GM19463 (cell line): Measurements from ENCODE around the gene COX4I2.
"Not testable (repeated sequence)": the region's sequence is repeated elsewhere in the genome, so short reads cannot be mapped to it uniquely, and the experiment has no call there.

ENCODE experiments used
- ATAC-seq: cut with Tn5 transposase; IDR thresholded peaks from one replicate; pipeline ENCODE4 v1.9.1; 2021; ENCODE audit warnings: mild to moderate bottlenecking, moderate library complexity; ENCODE audit not compliant: unreplicated experiment

Gene COX4I2

GRCh38 chr20:31637660-31638059 is at the start of gene COX4I2:
TSS of gene COX4I2 (plus strand) at chr20:31637912. CDS start at chr20:31639018, 1,106 bp downstream.
- ATAC-seq: no peak

GRCh38 chr20:31590717-31591225 is 46.9 kb upstream of the COX4I2 start:
- no peak for ATAC-seq

- ATAC-seq: no peak
Observed at GRCh38 chr20:31593221-31594001, 44.3 kb upstream of the COX4I2 start.

DNA sequence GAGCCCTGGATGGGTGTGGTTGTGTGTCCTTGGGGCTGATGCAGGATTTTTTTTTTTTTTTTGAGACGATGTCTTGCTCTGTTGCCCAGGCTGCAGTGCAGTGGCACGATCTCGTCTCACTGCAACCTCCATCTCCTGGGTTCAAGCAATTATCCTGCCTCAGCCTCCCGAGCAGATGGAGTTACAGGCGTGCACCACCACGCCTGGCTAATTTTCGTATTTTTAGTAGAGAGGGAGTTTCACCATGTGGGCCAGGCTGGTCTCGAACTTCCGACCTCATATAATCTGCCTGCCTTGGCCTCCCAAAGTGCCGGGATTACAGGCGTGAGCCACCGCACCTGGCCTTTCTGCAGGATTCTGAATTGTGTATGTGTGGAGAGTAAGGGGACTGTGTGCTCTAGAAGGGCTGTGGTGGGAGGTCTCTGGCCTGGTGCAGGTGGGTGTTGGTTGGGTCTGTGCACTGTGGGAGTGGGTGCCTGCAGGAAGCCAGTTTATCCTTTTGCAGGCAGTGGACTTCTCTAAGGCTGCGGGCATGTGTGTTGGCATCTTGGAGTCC is 43.6 kb upstream of the COX4I2 start:
- no peak for ATAC-seq

DNA sequence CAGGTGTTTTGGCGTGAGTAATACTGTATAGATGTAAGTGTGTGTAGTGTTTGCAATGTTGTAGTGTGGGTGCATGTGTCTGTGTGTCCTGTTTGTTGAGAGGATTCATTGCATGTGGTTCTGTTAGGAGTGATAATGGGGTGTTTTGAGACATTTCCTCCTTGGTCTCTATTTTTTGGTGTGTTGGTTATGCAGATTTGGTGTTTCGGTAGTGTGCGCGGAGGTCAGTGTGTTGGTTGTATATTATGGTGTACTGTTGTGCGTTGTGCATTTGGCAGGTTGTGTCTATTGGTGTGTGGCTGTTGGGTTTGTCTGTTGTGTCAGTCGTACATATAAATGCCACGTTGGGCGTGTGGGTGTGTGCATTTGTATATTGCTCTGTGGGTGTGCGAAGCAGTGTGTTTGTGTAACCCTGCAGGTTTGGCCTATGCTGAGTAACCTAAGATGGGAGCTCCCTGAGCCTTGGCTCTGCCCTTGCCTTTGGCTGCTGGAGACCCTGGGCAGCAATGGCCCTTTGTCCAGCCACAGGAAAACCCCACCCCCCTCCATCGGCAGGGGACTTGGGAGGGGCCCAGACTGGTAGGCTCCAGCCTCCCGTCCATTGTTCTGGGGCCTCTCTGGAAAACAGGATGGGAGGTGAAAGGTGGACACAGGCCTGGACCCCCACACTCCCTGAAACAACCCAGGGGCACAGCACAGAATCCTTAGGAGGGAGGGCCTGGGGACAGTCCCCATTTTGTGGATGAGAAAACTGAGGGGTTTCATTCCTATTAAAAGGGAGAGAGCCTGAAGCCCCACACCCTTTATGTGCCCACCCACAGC is 42.9 kb upstream of the COX4I2 start:
- ATAC-seq: no peak

- no peak for ATAC-seq
Observed at GRCh38 chr20:31595380-31595653, 42.4 kb upstream of the COX4I2 start.

- ATAC-seq: no peak
Observed at GRCh38 chr20:31595654-31596411, 41.9 kb upstream of the COX4I2 start.

DNA sequence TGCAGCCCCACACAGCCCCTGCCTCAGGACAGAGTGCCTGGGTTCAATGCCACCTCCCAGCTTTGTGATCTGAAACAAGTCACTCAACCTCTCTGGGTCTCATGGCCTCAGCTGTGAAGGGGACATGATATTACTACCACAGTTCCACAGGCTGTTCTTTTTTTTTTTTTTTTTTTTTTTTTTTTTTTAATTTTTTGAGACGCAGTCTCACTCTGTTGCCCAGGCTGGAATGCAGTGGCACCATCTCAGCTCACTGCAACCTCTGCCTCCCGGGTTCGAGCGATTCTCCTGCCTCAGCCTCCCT is 41.3 kb upstream of the COX4I2 start:
- ATAC-seq: not testable (repeated sequence)

GRCh38 chr20:31596831-31597480 is 40.8 kb upstream of the COX4I2 start:
- no peak for ATAC-seq

GRCh38 chr20:31597481-31597855 is 40.2 kb upstream of the COX4I2 start:
- ATAC-seq: no peak

DNA sequence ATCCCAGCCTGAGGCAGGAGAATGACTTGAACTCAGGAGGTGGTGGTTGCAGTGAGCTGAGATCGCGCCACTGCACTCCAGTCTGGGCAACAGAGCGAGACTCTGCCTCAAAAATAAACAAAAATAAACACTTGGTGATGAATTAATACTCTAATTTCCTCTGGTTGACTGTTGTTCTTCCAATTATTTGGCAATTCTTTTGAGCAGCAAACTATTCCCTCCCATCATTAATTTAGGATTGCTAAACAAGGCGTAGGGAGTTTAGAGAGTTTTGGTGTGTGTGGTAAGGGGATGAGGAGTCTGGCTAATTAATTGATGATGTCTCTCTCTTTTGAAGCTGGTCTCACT is 35.3 kb upstream of the COX4I2 start:
- no peak for ATAC-seq

DNA sequence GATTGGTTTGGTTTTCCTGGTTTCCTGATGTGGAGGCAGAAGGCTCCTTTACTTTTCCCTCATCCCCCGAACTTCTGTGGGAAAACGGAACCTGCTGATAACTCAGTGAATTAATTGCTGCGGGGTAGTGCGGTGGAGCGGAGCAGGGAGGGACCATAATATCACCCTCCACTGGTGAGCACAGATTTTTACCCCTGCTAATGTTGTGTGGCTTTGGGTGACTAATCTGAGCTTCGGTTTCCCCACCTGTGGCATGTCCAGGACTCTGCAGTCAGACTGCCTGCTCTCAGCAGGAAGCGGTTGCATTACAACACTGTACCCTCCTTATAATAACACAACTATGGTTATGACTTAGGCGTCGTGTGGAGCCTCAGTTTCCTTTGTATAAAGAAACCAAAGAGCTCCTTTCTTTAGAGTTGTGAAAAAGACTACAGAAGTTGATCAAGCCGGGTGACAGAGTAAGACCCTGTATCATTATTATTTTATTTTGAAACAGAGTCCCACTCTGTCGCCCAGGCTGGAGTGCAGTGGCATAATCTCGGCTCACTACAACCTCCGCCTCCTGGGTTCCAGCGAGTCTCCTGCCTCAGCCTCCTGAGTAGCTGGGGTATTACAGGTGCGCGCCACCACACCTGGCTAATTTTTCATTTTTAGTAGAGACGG is 34.8 kb upstream of the COX4I2 start:
- ATAC-seq: peak; percentile 45

DNA sequence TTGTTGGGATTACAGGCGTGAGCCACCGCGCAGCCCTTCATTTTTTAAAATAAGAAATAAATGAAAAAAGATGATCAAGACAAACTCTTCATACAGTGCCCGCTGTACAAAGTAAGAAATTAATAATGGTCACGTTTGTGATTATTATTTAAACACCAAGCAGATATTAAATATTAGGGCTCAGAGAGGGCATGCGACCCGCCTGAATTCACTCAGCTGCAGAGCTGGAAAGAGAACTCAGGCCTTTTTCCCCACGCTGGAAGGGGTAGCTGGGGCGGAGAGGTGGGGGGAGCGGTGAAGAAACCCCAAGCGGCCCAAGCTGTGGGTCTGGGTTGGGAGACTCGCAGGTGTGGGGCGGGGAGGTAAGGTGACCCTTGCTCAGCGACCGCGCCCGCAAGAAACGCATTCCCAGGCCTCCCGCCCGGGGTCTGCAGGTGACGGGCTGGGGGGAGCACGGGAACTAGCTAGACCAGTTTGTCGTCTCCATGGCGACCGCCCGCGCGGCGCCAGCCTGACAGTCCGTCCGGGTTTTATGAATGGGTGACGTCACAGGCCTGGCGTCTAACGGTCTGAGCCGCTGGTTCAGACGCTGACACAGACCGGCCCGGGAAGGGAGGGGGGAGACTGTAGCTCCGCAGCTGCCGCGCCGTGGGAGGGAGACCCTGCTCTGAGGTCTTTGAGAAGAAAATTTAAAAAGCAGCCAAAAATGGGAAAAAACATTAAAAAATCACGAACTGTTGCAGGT is 33.7 kb upstream of the COX4I2 start:
- ATAC-seq: peak; percentile 39

GRCh38 chr20:31604567-31605030 is 33.1 kb upstream of the COX4I2 start:
- no peak for ATAC-seq

GRCh38 chr20:31605031-31605901 is 32.4 kb upstream of the COX4I2 start, which contains the start of gene ID1:
TSS of gene ID1 (plus strand) at chr20:31605289. CDS start at chr20:31605388, 99 bp downstream.
- ATAC-seq: peak; percentile 92

DNA sequence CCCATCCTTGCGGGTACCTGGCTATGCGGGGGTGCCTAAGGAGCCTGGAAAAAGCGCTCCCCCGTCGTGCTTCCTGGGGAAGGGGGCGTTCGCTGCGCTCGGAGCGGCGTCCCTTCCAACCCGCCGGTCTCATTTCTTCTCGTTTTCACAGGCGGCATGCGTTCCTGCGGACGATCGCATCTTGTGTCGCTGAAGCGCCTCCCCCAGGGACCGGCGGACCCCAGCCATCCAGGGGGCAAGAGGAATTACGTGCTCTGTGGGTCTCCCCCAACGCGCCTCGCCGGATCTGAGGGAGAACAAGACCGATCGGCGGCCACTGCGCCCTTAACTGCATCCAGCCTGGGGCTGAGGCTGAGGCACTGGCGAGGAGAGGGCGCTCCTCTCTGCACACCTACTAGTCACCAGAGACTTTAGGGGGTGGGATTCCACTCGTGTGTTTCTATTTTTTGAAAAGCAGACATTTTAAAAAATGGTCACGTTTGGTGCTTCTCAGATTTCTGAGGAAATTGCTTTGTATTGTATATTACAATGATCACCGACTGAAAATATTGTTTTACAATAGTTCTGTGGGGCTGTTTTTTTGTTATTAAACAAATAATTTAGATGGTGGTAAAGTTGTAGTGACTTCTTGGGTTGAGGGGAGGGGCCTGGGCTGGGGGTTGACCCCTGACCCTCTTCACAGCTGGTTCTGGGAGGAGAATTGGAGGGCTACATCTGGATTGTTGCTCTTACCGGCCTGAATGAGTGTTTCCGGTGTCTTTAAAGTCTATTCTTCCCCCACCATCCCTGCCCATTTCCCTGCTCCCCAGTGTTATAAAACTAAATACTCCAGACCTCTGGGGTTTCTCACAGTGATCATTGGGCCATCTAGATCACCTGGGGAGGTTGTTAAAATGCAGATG is 31.6 kb upstream of the COX4I2 start:
- no peak for ATAC-seq

DNA sequence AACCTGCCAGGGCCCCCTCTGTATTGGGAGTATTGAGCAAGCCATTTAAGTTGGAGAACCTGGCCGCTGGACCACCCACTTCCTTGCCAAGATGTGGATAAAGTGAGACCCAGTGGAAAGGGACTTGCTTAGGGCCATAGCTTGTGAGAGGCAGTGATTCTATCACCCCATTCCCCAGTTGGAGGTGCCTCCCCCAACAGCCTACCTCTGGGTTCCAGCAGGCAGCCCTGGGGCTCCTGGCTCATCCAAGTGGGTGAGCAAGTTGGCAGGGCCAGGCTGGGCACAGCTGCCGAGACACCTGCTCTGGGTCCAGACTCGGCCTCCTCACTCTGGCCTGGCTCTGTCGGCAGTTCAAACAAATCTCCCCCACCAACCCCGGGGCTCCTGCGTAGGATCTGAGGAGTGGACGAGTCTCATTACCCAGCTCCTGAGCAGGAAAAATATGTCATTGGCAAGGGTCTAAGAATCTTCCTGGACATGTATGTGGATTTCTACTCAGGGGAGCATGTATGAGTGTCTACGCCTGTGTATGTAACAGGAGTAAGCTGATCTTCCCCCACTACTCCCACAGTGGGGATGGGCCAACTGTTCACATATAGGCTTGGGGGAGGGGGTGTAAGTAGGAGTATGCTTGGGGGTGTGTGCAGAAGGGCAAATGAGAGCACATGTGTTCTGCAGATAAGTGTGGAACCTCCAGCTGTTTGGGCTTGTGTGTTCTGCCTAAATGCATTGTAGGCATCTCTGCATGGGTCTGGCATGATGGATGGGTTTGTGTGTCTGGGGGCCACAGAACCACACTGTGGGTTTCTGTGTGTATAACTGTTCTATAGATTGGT is 30.7 kb upstream of the COX4I2 start:
- no peak for ATAC-seq
